Fibroblast of lung (primary cell): ENCODE results near the gene PLEKHG4B.

ENCODE experiments used
- CTCF ChIP-seq, 2 donors: IDR thresholded peaks in 1 of 2; conservative IDR thresholded peaks in 1 of 2; 1 replicate in 1 of 2; 2 replicates in 1 of 2; pipeline ENCODE4 v1.5.1; 2011 to 2012; ENCODE audit warnings: low read length in 2 of 2, control low read depth in 1 of 2, inconsistent platforms in 1 of 2, low read depth in 1 of 2, mild to moderate bottlenecking in 1 of 2
- EZH2 ChIP-seq: IDR thresholded peaks from 2 replicates; pipeline ENCODE4 v1.5.1; 2012; ENCODE audit warnings: low read length, control low read depth, mild to moderate bottlenecking; ENCODE audit errors: missing control alignments

- TF ChIP-seq CTCF (conservative IDR thresholded peaks at IDR 0.05 in 1 of 2, IDR thresholded peaks at IDR 0.05 in 1 of 2; ENCODE audit: low read depth in 1 of 2, low read length in 2 of 2) (no peak), EZH2 (no peak)
Observed at GRCh38 chr5:141211-141610, 49.2 kb downstream of the PLEKHG4B start.
